Tibial artery (tissue), 4 donors: ENCODE results near the gene RGS17.
"Not testable (repeated sequence)": the region's sequence is repeated elsewhere in the genome, so short reads cannot be mapped to it uniquely, and the experiment has no call there.

ENCODE experiments used
- DNase-seq, 2 donors: peaks; one replicate each; pipeline ENCODE4 v3.0.0-alpha.2; 2019
- H3K27ac ChIP-seq, 2 donors: fragments of 200-600 bp; sonication (generic) in 1 of 2; 1 replicate in 1 of 2; 2 replicates in 1 of 2; pipeline ENCODE4 v1.5.1; 2018 to 2019; ENCODE audit warnings: mild to moderate bottlenecking in 1 of 2
- H3K27me3 ChIP-seq, 2 donors: fragments of 200-600 bp; sonication (generic) in 1 of 2; one replicate each; pipeline versions ENCODE4 v1.5.1 to v1.6.0; 2016 to 2019
- H3K36me3 ChIP-seq, 3 donors: fragments of 200-600 bp; sonication (generic) in 2 of 3; one replicate each; pipeline ENCODE4 v1.5.1; 2016 to 2019; ENCODE audit warnings: mild to moderate bottlenecking in 2 of 3
- H3K4me1 ChIP-seq, 4 donors: fragments of 200-600 bp; sonication (generic) in 2 of 4; 1 replicate in 3 of 4; 2 replicates in 1 of 4; pipeline ENCODE4 v1.5.1; 2016 to 2019
- H3K4me3 ChIP-seq, 2 donors: fragments of 200-600 bp; sonication (generic) in 1 of 2; 1 replicate in 1 of 2; 2 replicates in 1 of 2; pipeline ENCODE4 v1.5.1; 2018 to 2019; ENCODE audit warnings: mild to moderate bottlenecking in 2 of 2
- H3K9me3 ChIP-seq, 3 donors: fragments of 200-600 bp; sonication (generic) in 1 of 3; one replicate each; pipeline ENCODE4 v1.5.1; 2016 to 2019
- intact Hi-C: fragments of 100-400 bp; cut with DNase I; formaldehyde crosslinking; loops from one replicate; pipeline ENCODE4 v1.15.0; 2023; ENCODE audit warnings: low total_unique reads
- TF ChIP-seq, protein P1 (sequence below), 2 experiments: fragments of 200-600 bp in 1 of 2; fragments of 450-650 bp in 1 of 2; IDR thresholded peaks; one replicate each; pipeline ENCODE4 v1.5.1; 2017 to 2019; ENCODE audit warnings: antibody characterized with exemption in 2 of 2, mild to moderate bottlenecking in 1 of 2, moderate library complexity in 1 of 2

The RGS17 gene

DNA sequence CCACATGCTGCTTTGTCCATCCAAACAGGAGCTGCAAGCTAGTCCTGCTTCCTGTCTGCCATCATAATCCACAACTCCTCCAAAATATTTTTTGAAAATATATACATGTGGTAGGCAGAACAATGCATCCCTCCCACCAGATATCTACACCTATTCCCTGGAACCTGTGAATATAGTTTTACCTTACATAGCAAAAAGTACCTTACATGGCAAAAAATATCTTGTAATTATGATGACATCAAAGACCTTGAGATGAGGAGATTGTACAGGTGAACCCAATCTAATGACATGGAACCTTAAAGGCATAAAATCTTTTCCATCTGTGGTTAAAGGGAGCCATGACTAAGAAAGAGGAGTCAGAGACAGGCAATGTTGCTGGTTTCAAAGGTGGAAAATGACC, 15.3 kb upstream of the RGS17 start:
- TF ChIP-seq, protein P1, sequence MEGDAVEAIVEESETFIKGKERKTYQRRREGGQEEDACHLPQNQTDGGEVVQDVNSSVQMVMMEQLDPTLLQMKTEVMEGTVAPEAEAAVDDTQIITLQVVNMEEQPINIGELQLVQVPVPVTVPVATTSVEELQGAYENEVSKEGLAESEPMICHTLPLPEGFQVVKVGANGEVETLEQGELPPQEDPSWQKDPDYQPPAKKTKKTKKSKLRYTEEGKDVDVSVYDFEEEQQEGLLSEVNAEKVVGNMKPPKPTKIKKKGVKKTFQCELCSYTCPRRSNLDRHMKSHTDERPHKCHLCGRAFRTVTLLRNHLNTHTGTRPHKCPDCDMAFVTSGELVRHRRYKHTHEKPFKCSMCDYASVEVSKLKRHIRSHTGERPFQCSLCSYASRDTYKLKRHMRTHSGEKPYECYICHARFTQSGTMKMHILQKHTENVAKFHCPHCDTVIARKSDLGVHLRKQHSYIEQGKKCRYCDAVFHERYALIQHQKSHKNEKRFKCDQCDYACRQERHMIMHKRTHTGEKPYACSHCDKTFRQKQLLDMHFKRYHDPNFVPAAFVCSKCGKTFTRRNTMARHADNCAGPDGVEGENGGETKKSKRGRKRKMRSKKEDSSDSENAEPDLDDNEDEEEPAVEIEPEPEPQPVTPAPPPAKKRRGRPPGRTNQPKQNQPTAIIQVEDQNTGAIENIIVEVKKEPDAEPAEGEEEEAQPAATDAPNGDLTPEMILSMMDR (IDR thresholded peaks at IDR 0.05), result no peak
- Histone ChIP-seq H3K4me3 (no peak overlapping the region), H3K36me3 (no peaks in the 10 kb centered on the region), H3K9me3 (peaks cover 0 to 3% (median 0%) of the 10 kb centered on the region in 3 donors), H3K27ac (no peak overlapping the region), H3K4me1 (no peaks in the 10 kb centered on the region), H3K27me3 (no peaks in the 10 kb centered on the region)
- intact Hi-C loops, result no loop called here
- no peak for DNase-seq

DNA sequence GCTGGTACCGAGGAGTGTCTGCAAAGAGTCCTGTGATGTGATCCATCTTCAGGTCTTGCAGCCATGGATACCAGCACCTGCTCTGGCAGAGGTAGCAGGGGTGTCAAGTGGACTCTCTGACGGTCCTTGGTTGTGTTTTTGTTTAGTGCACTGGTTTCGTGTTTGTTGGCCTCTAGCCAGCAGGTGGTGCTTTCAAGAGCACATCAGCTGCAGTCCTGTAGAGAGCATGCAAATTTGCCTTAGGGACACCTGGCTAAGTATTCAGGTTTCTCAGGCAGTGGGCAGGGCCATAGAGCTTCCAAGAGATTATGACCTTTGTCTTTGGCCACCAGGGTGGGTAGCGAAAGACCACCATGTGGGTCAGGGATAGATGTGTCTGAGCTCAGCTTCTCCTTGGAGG, 14.5 kb upstream of the RGS17 start:
- no peak overlapping the region for H3K27ac ChIP-seq
- no peaks in the 10 kb centered on the region for H3K36me3 ChIP-seq
- TF ChIP-seq, protein P1 (IDR thresholded peaks at IDR 0.05), result no peak
- DNase-seq, result no peak
- H3K9me3 ChIP-seq, result peaks cover 0 to 3% (median 0%) of the 10 kb centered on the region in 3 donors
- no peaks in the 10 kb centered on the region for H3K27me3 ChIP-seq
- intact Hi-C loops, result no loop called here
- no peaks in the 10 kb centered on the region for H3K4me1 ChIP-seq
- H3K4me3 ChIP-seq, result no peak overlapping the region

DNA sequence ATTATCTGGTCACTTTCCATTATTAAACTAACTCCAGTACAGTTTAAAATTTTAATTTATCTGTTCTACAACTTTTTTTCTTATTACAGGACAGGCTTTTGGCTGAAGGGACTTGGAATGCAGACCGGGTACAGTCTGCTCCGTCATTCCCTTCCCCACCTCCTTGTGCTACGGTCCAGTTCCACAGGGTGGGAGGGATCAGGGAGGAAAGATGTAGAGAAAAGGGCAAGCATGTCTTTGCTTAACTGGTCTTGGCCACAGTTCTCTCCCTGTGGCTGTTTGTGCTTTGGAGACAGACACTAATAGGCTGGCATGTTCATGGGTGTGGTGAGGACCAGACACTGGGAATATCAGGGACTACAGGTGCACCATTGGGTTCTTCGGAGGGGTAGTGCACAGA, 12.1 kb upstream of the RGS17 start:
- intact Hi-C loops, result no loop called here
- DNase-seq, result no peak
- no peaks in the 10 kb centered on the region for H3K4me1 ChIP-seq
- H3K27ac ChIP-seq, result no peak overlapping the region
- no peaks in the 10 kb centered on the region for H3K27me3 ChIP-seq
- H3K9me3 ChIP-seq, result peaks cover 0 to 3% (median 0%) of the 10 kb centered on the region in 3 donors
- H3K36me3 ChIP-seq, result no peaks in the 10 kb centered on the region
- no peak overlapping the region for H3K4me3 ChIP-seq
- TF ChIP-seq, protein P1 (IDR thresholded peaks at IDR 0.05), result no peak

DNA sequence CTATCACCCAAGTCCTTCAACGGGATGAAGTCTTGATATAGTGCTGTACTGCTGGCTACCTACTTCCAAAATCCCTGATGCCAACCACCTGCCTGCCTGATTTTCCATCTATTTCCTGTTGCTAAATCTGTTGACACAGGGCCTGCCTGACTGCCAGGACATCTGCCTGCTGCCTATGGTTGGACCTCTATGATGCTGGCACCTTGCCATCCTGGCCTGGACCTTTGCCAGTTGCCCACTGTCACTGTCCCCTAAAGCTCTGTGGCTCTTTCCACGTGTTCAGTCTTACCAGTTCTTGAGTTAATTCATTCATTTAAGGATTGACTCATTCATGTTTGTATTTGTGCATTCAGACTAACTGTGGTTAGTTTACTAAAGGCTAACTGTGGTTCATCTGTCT, 9.2 kb upstream of the RGS17 start:
- TF ChIP-seq, protein P1 (IDR thresholded peaks at IDR 0.05), result no peak
- H3K36me3 ChIP-seq, result no peaks in the 10 kb centered on the region
- no peaks in the 10 kb centered on the region for H3K9me3 ChIP-seq
- intact Hi-C loops, result no loop called here
- DNase-seq, result no peak
- H3K27ac ChIP-seq, result no peak overlapping the region
- H3K4me1 ChIP-seq, result no peaks in the 10 kb centered on the region
- H3K27me3 ChIP-seq, result no peaks in the 10 kb centered on the region
- no peak overlapping the region for H3K4me3 ChIP-seq

DNA sequence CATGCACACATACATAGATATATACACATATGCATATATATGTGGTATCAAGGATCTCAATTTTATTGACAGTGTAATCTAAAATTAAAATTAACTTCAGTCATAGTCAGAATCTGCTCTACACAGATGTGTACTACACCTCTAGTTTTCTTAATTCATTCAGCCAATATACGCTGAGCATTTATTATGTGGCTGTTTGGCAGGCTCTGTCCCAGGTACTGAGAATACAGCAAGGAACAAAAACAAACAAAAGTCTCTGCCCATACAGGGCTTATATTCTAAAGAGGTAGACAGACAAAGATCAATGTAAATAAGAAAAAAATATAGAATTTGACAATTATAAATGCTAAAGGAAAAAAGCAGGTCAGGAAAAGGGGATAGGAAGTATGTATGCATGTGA, 7.8 kb upstream of the RGS17 start:
- Histone ChIP-seq H3K27ac (no peak overlapping the region), H3K36me3 (no peaks in the 10 kb centered on the region), H3K4me3 (no peak overlapping the region), H3K27me3 (no peaks in the 10 kb centered on the region), H3K4me1 (no peaks in the 10 kb centered on the region), H3K9me3 (no peaks in the 10 kb centered on the region)
- intact Hi-C loops, result no loop called here
- TF ChIP-seq, protein P1 (IDR thresholded peaks at IDR 0.05), result no peak
- no peak for DNase-seq

DNA sequence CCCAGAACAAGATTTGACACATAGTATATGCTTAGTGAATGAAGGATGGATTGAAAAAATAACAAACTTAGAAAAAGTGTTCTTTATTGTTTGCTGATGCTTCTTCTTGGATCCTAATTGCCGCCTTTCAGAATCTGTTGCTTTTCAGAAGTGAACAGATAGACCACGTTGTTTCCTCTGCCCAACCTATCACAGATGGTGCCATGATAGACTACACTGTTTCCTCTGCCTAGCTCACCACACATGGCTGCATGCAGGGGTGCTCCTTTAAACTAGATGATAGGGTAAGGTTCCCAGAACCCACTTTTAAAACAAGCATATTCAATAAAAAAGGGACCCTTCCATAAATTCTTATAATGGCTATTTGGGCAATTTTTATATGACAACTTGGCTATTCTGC, 4.6 kb upstream of the RGS17 start:
- DNase-seq, result no peak
- TF ChIP-seq, protein P1 (IDR thresholded peaks at IDR 0.05), result no peak
- Histone ChIP-seq H3K27ac (no peak overlapping the region), H3K27me3 (no peaks in the 10 kb centered on the region), H3K9me3 (no peaks in the 10 kb centered on the region), H3K36me3 (no peaks in the 10 kb centered on the region), H3K4me3 (no peak overlapping the region), H3K4me1 (peaks cover 0 to 9% (median 5%) of the 10 kb centered on the region in 4 donors)
- intact Hi-C loops, result no loop called here

DNA sequence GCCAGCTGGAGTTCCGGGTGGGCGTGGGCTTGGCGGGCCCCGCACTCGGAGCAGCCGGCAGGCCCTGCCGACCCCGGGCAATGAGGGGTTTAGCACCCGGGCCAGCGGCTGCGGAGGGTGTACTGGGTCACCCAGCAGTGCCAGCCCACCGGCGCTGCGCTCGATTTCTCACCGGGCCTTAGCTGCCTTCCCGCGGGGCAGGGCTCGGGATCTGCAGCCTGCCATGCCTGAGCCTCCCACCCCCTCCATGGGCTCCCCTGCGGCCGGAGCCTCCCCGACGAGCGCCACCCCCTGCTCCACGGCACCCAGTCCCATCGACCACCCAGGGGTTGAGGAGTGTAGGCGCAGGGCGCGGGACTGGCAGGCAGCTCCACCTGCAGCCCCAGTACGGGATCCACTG, 2.6 kb upstream of the RGS17 start:
- DNase-seq, H3K9me3 ChIP-seq, intact Hi-C loops, H3K36me3 ChIP-seq, H3K4me3 ChIP-seq, H3K27me3 ChIP-seq, H3K27ac ChIP-seq: not testable (repeated sequence)
- H3K4me1 ChIP-seq, result peaks cover 0 to 25% (median 19%) of the 10 kb centered on the region in 4 donors
